Measurements from ENCODE around the gene CCN2. TPM values are rescaled to one million over a fixed set of nuclear protein-coding genes. Genes with fewer than 3 reads are reported as not detected.

CCN2 gene
- total RNA-seq, 1 experiment from 2014 or later, result 44.1 TPM

DNA sequence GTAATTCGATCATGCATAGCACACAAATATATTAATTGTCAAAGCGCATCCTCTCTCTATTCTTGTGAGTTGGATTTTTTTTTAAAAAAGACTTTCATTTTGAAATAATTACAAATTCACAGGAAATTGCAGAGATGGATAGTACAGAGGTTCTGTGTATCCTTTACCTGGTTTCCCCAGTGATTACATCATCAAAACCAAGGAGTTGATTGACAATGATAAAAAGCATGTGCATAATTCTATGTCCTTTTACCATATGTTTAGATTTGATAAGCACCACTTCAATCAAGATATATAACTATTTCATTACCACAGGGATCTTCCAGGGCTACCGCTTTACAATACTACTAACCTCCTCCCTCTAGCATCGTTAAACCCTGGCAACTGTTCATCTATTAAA is 40.2 kb downstream of the CCN2 start:
- H3K9me3 Mint-ChIP-seq, result peaks cover 5 to 13% of the 10 kb centered on the region in 2 experiments; a peak in 3 of 5 replicates

More for the DNA sequence above, 40.2 kb downstream of the CCN2 start:
- Mint-ChIP-seq H3K27ac (no peak overlapping the region), H3K27me3 (ENCODE audit: low read depth) (no peaks in the 10 kb centered on the region; the same call in 1 of the 2 replicates), H3K4me3 (no peak overlapping the region), H3K36me3 (ENCODE audit: insufficient read depth in 1 of 3, low read depth in 3 of 3) (peaks cover 6 to 88% (median 70%) of the 10 kb centered on the region in 3 experiments), H3K4me1 (peaks cover 21 to 45% of the 10 kb centered on the region in 2 experiments)
- H2BK20ac ChIP-seq (ENCODE audit: low read depth, low read length, poor library complexity, severe bottlenecking), result no peak overlapping the region
- H2BK15ac ChIP-seq (ENCODE audit: low read depth, low read length), result no peak overlapping the region
- no peak overlapping the region for H2AFZ ChIP-seq (ENCODE audit: low read length)
- H3K23ac ChIP-seq (ENCODE audit: insufficient read length, low read depth, low read length), result no peak overlapping the region
- no peak overlapping the region for H3K9ac ChIP-seq (ENCODE audit: extremely low read depth, insufficient read length, low read length)
- no peak overlapping the region for H3T11ph ChIP-seq (ENCODE audit: low read length)
- H3K14ac ChIP-seq (ENCODE audit: insufficient read depth, low read length), result no peak overlapping the region
- no peak overlapping the region for H3K27ac ChIP-seq (ENCODE audit: insufficient read length, low read depth, low read length)
- TF ChIP-seq, protein P1, sequence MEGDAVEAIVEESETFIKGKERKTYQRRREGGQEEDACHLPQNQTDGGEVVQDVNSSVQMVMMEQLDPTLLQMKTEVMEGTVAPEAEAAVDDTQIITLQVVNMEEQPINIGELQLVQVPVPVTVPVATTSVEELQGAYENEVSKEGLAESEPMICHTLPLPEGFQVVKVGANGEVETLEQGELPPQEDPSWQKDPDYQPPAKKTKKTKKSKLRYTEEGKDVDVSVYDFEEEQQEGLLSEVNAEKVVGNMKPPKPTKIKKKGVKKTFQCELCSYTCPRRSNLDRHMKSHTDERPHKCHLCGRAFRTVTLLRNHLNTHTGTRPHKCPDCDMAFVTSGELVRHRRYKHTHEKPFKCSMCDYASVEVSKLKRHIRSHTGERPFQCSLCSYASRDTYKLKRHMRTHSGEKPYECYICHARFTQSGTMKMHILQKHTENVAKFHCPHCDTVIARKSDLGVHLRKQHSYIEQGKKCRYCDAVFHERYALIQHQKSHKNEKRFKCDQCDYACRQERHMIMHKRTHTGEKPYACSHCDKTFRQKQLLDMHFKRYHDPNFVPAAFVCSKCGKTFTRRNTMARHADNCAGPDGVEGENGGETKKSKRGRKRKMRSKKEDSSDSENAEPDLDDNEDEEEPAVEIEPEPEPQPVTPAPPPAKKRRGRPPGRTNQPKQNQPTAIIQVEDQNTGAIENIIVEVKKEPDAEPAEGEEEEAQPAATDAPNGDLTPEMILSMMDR (conservative IDR thresholded peaks at IDR 0.05), result no peak
- H3K18ac ChIP-seq (ENCODE audit: insufficient read length, low read depth, low read length), result no peak overlapping the region
- H4K20me1 ChIP-seq (ENCODE audit: control insufficient read depth, insufficient read depth, insufficient read length), result no peaks in the 10 kb centered on the region
- DNase-seq, result no peak
- no peak overlapping the region for H4K5ac ChIP-seq (ENCODE audit: insufficient read length, low read depth, low read length)
- H3K27me3 ChIP-seq (ENCODE audit: insufficient read depth, low read length), result no peaks in the 10 kb centered on the region
- no peak overlapping the region for H3K4ac ChIP-seq (ENCODE audit: low read depth, low read length)
- no peak overlapping the region for H3K4me2 ChIP-seq (ENCODE audit: insufficient read depth, insufficient read length, low read length)
- peaks cover 8% of the 10 kb centered on the region; the same call in 1 of the 2 replicates for H3K4me1 ChIP-seq (ENCODE audit: insufficient read depth, low read length)
- no peak overlapping the region for H2BK120ac ChIP-seq (ENCODE audit: low read depth, low read length, poor library complexity, severe bottlenecking)
- H3K23me2 ChIP-seq (ENCODE audit: insufficient read length, low read depth, low read length, poor library complexity, severe bottlenecking), result no peaks in the 10 kb centered on the region
- no peak overlapping the region for H2BK5ac ChIP-seq (ENCODE audit: insufficient read length, low read length)
- H3K9me3 ChIP-seq (ENCODE audit: control insufficient read depth, low read depth, low read length), result no peaks in the 10 kb centered on the region
- H4K8ac ChIP-seq (replicated peaks; ENCODE audit: insufficient read length, low read depth, low read length), result no peak overlapping the region
- no peak overlapping the region for H2AK5ac ChIP-seq (ENCODE audit: insufficient read length, low read length)
- no peaks in the 10 kb centered on the region for H3K79me2 ChIP-seq (ENCODE audit: insufficient read depth, low read length)
- no peak overlapping the region for H3K56ac ChIP-seq (ENCODE audit: insufficient read length, low read depth, low read length)
- WGBS (ENCODE audit: extremely low coverage, insufficient read length, low lambda C conversion rate), result no CpG with 5 or more reads among the region's 4 CpGs
- no peaks in the 10 kb centered on the region for H3K79me1 ChIP-seq (ENCODE audit: insufficient read depth, low read depth, low read length, poor library complexity, severe bottlenecking)
- no peak overlapping the region for H4K91ac ChIP-seq (ENCODE audit: insufficient read length, low read depth, low read length)
- no peak overlapping the region for H2BK12ac ChIP-seq (ENCODE audit: insufficient read length, low read depth, low read length)

Measured in H9 (cell line).